Measurements from ENCODE around the gene KCNAB2.
A peak's percentile ranks its signal among the peaks of the same experiment; 100 is the strongest.

KCNAB2 gene

DNA sequence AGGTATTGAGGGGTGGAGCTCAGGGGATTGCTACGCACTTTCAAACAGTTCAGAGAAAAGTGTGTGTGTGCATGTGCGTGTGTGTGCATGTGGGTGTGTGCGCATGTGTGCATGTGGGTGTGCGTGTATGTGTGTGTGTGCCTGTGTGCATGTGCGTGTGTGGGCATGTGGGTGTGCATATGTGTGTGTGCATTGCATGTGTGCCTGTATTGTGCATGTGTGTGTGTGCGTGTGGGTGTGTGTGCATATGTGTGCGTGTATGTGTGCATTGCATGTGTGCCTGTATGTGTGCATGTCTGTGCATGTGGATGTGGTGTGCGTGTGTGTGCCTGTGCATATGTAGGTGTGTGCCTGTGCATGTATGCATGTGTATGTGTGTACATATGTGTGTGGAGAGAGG lies 12.6 kb upstream of the KCNAB2 start:
- DNase-seq (ENCODE audit: low spot score): no peak

DNA sequence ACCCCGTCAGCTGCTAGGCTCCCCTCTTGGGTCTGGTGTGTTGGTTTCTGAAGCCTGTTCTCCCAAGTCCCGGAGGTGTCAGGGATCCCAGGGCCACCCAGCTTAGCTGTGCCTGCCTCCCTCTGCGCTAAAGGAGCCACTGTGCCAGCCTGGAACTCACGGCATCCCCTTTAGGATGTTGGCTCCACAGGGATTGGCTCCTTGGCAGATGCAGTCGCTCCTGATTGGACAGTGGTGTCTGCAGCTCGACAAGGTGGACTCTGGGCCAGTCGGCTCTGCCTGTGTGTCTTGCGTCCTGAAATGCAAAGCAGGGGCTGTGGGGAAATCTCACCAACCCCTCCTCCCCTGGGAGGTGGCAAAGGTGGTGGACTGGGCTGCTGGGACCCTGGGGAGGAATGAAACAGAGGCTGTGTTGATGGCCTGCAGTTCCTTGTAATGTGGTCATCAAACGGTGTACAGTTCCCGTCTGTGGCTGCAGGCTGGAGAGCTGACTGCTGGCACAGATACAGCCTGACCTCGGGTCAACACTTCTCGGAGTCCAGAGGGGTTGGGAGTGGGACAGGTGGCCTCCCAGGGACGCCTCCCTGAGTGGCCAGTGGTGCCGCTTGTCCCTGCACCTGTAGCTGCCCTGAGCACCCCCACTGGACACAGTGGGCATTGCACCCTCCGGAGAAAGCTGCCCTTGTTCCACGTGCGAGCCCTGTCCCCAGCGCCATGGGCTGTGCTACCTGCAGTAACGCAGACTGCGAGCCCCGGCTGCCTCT lies 11.5 kb upstream of the KCNAB2 start:
- peak; percentile 72 for DNase-seq (ENCODE audit: low spot score)

DNA sequence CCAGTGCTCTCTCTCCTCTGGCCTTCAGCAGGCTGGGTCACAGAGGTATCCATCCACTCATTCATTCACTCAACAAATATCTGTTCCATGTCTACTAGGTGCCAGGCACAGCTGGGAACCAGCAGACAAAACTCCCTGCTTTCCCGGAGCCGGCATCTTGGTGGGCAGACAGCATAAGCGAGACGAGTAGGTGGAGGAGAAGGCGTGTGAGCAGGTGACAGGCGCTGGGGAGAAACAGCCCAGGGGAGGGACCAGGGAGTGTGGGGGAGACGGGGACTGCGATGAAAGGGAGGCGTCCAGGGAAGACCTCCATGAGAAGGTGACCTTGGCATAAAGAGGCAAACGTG lies 11.0 kb upstream of the KCNAB2 start:
- DNase-seq (ENCODE audit: low spot score): no peak

- DNase-seq (ENCODE audit: low spot score): no peak
These were observed 10.4 kb upstream of the KCNAB2 start for GRCh38 chr1:6035303-6035702.

GRCh38 chr1:6035719-6036118 lies 10.0 kb upstream of the KCNAB2 start:
- DNase-seq (ENCODE audit: low spot score): no peak

GRCh38 chr1:6037338-6037762 lies 8.3 kb upstream of the KCNAB2 start:
- no peak for DNase-seq (ENCODE audit: low spot score)

DNA sequence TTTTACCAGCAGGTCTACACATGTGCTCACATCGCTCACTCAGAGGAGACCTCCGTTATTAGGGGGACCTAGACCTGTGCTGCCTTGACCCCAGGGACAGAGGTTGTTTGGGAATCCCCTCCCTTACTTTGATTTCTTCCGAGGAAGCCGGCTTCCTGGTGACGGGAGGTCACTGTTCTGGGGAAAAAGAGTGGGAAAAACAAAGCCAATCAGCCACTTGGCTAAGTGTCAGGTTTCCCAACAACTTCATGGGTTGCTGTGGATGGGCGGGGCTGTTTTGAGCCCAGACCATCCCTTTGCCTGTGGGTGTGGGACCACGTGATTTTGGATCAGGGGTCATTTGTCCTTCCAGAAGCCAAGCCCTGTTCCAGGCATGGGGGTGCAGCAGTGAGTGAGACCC lies 7.1 kb upstream of the KCNAB2 start:
- DNase-seq (ENCODE audit: low spot score): no peak

DNA sequence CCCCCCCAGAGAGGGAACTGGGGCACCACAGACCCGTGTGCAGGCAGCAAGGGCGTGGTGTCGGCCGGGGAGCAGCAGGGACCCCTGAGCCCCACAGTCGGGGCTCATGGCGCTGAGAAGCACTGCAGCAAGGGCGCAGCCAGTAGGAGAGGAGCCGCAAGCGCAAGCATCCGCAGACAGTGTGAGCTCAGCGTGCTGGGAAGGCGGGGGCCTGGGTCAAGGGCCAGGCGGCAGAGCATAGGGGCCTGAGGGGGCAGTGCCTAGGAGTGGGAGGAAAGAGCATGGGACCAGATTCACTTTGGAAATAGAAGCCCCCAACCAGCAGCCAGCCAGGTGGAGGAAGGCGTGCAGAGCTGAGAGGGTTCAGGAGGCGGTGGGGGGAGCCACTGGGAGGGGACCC lies 6.7 kb upstream of the KCNAB2 start:
- no peak for DNase-seq (ENCODE audit: low spot score)

DNA sequence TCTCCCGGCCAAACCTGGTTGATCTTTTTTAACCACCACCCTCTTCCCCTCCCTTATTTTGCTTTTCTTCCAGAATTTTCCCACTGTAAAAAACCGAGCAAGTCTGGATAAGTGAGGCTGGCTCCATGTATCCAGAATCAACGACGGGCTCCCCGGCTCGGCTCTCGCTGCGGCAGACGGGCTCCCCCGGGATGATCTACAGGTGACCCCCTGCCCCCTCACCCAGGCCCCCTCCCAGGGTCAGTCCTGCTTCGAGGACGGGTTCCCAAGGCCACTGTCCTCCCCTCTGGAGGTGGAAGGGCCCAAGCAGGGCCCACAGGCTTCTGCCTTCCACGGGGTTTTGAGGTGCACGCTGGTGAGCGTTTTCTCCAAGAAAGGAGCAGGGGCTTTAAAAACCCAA lies 5.2 kb upstream of the KCNAB2 start:
- DNase-seq (ENCODE audit: low spot score): no peak

- DNase-seq (ENCODE audit: low spot score): no peak
These were observed 4.8 kb upstream of the KCNAB2 start for GRCh38 chr1:6040861-6041415.

- peak; percentile 72 for DNase-seq (ENCODE audit: low spot score)
These were observed 4.1 kb upstream of the KCNAB2 start for GRCh38 chr1:6041432-6042062.

GRCh38 chr1:6043561-6043960 lies 2.1 kb upstream of the KCNAB2 start:
- no peak for DNase-seq (ENCODE audit: low spot score)

DNA sequence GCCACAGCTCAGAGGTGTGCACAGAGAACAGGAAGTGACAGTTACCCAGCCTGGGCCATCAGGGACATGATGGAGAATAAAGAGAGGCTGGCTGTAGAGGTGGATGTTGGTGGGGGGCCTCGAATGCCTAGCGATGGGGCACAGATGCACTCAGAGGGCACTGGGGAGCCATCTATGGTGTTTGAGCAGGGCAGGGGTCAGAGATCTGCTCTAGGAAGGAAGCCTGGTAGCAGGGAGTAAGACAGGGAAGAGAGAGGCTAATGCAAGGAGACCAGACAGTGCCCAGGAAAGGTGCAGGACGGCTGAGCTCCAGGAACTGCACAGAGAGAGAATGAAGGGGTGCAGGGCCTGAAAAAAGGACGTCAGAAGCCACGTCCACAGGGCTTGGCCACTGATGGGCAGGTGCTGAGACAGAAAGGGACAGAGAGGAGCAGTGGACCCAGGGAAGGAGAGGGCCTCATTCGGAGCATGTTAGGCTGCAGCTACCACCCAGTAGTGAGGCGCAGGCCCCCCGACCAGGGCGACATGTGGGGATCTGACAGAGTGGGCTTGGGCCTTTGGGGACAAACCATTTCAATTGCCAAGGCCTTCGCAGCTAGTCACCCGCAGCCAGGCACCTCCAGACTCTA lies 1.1 kb upstream of the KCNAB2 start:
- no peak for DNase-seq (ENCODE audit: low spot score)

- DNase-seq (ENCODE audit: low spot score): no peak
These were observed 582 bp upstream of the KCNAB2 start for GRCh38 chr1:6045110-6045502.

DNA sequence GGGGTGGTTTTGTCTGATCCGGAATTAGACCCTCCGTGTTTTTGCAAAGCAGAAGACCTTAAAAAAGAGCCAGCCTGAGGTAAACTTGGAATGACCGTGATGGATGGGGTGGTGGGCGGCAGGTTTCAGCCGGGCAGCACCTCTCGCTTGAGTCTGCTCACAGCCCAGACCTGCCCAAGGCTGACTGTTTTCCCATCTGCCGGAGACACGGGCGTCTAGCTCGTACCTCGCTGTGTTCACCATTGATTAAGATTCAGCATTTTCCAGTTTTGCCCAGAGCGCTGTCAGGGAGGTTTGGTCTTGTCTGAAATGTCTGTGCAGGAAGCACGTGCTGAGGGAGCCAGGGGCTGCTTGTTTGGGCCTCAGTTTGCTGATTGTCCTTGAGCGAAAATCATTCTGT lies 591 bp downstream of the KCNAB2 start:
- no peak for DNase-seq (ENCODE audit: low spot score)

DNA sequence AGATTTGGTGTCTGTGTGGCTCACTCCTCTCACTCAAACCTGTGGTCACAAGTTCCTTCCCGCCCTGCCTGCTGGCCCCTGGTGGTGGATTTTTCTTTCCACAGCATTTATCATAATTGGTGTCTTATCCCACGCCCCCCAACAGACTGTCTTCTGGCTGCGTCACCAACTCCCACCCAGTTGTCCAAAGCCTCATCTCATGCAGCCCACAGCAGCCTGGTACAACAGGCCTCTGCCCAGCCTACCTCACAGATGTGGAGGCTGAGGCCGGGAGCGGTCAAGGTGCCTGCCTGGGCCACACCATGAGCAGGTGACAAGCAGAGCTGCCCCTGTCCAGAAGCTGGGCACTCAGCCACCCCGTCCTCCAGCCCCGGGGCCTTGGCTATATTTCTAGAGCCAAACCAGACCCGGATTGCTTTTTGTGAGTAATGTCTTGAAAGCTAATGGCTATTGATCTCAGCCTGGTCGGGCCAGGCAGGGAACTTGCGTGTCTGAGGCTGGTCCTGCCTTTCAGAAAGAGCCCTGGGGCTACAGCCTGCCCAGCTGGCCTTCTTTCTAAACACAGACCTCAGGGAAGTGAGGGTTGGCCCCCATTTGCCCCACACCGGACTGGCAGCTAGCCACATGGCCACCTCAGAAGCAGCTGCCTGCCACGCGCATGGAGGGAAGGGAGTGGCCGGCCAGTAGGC lies 2.6 kb downstream of the KCNAB2 start:
- no peak for DNase-seq (ENCODE audit: low spot score)

DNA sequence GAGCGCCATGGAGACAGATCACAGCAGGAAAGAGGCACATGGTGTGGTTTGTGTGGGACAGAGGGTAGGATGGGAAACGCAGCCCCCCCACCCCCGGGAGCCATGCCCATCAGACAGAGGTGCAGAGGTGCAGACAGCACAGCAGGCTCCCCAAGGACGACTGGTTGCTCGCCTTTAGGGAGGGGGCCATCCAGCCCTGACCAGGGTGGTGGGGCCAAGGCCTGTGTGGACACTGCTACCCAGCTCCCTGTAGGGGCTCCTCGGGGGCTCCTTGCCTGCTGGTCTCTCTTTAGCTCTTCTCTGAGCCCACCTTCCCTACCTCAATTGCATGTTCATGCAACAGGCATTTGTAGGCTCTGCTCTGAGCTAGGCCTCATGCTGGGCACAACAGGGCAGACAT lies 3.7 kb downstream of the KCNAB2 start:
- no peak for DNase-seq (ENCODE audit: low spot score)

DNA sequence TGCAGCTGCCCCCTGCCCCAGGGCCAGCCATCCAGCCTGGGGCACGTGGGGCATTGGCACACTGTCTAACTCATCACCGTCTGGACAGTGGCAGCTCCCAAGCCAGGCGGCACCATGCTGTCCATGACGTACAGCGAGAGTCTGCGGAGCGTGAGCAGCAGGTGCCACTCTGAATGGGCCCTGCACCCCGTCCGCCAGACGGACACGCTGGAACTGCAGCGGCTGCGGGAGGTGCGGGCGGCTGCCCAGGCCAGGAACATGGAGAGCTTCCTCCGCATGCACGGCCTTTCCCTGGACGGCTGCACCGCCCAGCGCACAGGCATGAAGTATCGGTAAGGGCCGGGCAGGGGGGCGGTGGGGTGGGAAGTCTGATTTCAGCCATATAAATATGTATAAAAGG lies 5.7 kb downstream of the KCNAB2 start:
- DNase-seq (ENCODE audit: low spot score): no peak

DNA sequence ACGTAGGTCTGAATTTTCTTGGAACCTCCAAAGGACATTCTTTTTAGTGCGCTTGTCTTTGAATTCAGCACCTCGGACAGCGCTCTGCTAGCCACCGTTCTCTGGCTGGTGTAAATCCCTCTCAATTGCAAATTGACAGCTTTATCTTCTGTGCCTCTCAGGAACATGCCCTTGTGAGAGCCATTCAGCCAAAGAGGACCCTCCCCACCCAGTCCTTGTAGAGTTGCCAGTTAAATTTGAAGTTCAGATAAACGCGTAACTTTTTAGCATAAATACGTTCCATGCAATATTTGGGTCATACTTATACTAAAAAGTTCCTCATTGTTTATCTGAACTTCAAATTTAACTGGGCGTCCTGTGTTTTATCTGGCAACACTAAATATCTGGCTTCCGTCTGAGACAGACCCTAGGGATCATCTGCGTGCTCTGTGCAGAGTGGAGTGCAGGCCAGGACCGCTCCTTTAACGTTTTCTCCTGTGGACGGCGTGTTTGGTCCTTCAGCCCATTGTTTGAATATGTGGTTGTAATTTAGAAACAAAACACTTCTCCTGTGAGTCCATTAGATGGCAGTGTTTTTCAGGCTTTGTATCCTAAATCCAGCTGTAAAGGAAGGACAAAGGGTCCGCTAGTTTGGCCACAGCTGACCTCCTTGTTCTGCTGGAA lies 7.0 kb downstream of the KCNAB2 start:
- DNase-seq (ENCODE audit: low spot score): peak; percentile 84

DNA sequence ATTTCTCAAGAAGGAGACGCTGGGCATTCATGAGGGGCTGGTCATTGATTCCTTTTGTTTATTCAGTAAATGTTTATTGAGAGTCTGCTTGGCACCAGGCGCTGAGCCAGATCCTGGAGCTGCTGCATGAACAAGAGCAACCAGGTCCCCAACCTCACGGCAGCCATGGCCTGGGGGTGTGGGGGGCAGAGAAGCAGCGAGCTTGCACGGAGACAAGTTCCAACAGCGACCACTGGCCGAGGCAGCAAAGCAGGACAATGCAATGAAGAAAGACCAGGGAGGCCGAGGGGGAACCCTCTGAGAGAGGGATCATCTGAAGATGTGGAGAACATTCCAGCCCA lies 7.5 kb downstream of the KCNAB2 start:
- DNase-seq (ENCODE audit: low spot score): no peak

DNA sequence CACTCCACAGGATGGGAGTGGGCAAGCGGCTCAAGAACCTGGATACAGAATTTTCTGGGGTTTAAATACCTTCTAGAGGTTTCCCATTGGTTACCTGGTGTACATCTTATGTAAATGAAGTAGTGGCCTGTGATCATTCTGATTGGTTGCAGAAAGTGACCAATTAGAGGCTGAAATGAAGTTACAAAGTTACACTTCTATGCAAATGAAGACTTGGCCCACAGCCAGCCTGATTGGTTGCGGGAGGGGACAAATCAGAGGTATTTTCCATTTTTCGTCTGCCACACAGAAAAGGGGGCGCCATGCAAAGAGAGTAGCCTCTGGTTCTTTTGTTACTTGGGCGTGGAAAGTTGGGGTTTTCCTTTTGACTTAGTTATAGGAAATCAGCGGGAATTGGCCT lies 8.9 kb downstream of the KCNAB2 start:
- DNase-seq (ENCODE audit: low spot score): no peak

DNA sequence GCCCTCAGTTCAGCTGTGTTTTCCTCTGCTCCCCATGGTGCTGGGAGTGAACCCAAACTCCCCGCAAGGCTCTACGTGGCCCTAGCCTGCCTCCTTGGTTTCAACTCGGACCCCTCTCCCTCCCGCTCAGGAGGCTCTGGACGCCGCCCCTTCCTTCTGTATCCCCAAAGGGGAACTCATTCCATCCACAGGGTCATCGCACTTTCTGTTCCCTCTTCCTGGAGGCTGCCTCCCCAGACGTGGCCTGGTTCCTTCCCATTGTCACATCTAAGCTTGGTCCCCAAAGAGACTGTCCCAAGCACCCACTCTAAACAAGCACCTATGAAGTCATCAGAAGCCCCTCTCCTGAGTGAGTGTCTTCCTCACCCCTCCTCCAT lies 10.9 kb downstream of the KCNAB2 start:
- DNase-seq (ENCODE audit: low spot score): no peak

Measured in AG08396 (cell line).